CD4-positive, alpha-beta T cell treated with Interferon alpha-2 for 1 hour (primary cell): ENCODE measurements around the gene KCND2.
"Not testable (repeated sequence)": the region's sequence is repeated elsewhere in the genome, so short reads cannot be mapped to it uniquely, and the experiment has no call there.

Experiments used
- DNase-seq, 2 donors: peaks; one replicate each; pipeline ENCODE4 v3.0.0-alpha.2; 2020 to 2022

The KCND2 gene

DNA sequence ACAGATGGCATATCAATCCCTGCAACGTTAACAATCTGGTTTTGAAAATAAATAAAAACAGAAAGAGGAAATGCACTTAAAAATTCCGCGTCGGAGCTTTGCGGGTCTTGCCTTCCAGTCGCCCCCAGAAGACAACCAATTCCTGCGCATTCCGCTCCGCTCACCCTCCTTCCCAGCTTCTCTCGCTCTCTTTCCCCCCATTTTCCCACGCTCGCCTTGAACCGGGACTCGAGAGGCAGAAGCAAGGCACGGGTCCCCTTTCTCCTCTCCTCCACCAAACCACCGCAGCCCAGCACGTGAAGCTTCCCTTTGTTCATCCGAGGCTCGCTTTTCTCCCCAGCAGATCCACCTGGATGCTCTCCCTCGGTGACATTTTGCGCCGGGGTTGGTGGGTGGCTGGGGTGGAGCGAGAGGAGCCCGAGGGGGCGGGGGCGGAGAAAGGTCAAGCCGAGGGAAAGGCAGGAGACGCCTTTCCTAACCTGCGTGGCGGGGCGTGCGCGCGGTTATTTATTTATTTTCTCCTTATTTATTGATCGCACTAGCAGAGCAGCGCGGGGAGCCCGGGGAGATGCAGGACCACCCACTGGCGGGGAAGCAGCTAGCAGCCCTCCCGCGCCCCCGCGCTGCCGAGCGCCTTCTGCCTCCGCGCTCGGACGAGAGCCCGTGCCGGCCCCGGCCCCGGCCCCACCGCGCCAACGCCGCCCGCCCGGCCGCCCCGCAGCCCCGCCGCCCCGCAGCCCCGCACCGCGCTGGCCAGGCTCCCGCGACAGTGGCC, at the start of gene KCND2:
KCND2 (plus strand) TSS at position 475 of the 775 bp plus-strand sequence.
- no peak for DNase-seq

DNA sequence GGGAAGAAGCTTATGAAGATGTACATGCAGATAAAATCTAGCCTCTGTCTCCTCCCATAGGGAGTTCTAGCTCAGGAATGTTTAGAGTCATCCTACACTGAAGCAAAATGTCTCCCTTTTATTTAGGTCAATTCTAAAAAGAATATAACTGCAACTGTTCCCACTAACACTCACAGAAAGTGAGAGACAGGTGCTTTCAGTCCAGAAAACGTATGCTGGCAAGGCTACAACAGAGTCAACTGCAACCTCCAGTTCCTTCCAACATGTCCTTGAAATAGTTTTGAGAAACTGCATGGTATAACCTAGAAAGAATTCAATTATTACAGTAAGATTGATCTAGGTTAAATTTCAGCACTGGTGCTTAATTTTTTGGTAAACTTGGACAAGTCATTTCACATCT, 46.8 kb upstream of the KCND2 start:
- DNase-seq, result no peak

DNA sequence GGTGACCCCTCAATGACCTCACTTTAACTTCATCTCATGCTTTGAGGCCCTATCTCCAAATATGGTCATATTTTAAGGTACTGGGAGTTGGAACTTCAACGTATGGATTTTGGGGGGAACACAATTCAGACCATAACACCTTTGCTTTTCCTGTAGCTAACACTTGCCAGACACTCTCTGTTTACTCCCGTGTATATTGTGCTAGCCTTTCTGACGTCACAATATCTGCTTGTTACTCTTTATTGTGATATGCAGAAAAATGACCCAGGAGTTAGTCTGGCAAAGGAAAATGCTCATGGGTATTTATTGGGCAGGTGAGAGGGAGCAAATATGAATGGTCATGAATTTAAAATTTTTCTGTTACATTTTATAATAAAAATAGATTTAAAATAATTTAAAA, 45.7 kb upstream of the KCND2 start:
- no peak for DNase-seq

DNA sequence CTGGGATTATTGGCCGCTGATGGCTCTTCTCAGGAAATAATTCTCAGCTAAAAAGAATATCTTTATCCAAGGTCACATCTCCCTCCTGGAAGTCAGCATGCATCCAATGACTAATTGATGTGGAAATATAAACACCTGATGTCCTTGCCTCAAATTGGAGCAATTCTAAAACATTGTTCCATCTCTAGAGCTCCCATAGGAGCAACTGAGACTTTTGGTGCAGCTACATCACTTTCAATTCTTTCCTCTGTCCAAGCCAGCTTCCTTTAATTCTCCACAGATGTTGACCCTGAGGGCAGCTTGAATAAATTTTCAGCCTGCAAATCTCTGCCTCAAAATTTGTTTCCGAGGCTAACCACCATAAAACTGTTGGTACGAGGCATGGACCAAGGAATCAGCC, 43.9 kb upstream of the KCND2 start:
- DNase-seq, result no peak

DNA sequence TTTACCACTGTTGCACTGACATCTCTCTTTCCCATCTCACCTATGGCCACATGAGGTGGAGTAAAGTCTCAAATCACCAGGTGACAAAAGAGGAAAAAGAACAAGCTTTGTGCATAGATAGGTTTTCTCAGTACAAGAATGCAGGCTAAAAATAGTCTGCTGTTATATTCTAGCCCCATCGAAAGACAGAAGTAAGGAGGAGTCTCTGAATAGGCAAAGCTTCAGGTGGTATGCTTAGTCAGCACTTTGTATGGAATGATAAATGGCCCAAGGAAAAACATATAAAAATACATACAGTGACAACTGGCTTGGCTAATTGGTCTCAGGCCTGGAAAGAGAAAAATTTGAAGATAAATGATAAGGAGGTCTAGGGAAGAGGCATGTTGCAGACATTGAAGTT, 39.6 kb upstream of the KCND2 start:
- no peak for DNase-seq

DNA sequence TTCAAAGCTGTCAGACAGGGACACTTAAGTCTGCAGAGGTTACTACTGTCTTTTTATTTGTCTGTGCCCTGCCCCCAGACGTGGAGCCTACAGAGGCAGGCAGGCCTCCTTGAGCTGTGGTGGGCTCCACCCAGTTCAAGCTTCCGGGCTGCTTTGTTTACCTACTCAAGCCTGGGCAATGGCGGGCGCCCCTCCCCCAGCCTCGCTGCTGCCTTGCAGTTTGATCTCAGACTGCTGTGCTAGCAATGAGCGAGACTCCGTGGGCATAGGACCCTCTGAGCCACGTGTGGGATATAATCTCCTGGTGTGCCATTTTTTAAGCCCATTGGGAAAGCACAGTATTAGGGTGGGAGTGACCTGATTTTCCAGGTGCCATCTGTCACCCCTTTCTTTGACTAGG, 32.6 kb upstream of the KCND2 start:
- not testable (repeated sequence) for DNase-seq

DNA sequence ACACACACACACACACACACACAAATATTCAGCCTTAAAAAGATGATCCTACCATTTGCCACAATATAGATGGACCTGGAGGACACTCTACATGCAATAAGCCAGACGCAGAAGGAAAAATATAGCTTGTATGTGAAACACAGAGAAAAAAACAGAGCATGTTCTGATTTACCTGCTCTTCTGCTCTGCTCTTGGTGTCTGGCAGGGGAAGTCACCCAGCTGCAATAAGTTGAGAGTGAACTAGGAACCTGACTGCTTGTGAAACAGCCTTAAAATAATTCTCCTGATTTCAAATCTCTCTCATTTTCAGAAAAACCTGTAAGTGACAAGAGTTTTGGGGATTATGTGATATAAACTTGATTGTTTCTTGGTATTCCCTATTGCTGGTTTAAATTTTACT, 31.0 kb upstream of the KCND2 start:
- no peak for DNase-seq

DNA sequence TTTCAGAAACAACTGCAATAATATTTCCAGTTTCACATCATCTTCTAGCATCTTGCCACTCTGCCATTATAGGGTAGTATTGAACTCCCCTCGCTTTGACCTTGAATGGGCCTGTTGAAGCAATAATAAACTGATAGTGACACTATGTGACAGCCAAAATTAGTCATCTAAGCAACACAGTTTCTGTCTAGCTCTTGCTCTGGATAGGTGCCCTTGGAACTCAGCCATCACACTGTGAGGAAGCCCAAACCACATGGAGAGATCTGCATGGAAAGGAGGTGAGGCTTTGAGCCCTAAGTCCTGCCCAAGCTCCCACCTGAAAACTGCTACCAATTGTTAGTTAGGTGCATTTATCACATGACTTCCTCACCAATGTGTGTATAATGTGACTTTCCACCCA, 18.1 kb upstream of the KCND2 start:
- no peak for DNase-seq

DNA sequence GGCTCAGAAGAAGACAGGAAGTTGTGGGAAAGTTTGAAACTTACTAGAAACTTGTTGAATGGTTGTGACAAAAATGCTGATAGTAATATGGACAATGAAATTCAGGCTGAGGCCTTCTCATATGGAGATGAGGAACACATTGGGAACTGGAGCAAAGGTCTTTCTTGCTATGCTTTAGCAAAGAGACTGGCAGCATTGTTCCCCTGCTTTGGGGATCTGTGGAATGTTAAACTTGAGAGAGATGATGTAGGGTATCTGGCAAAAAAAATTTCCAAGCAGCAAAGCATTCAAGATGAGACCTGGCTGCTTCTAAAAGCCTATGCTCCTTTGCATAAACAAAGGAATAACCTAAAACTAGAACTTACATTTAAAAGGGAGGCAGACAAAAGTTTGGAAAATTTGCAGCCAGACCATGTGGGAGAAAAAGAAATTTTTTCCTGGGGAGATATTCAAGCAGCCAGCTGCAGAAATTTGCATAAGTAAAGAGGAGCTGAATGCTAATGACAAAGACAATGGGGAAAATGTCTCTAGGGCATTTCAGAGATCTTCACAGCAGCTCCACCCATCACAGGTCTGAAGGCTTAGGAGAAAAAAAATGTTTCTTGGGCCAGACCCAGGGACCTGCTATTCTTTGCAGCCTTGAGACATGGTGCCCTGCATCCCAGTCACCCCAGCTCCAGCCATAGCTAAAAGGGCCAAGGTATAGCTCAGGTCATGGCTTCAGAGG, 16.5 kb upstream of the KCND2 start:
- DNase-seq, result no peak

DNA sequence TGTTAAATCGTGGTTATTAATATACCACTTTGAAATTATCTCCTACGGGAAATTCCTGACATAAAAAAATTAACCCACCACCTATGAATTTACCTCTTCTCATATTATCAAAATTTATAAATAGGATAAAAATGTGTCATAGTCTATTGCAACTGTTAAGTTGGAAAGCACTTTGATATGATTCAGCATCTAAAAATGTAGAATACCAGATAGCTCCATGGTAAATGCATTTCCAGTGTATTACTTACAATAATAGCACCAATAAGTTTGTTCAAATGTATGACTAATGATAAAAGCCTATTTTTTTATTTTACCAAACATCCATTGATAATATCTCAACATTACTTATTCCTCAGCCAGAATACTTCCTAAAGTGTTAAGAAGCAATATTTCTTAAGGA, 13.6 kb upstream of the KCND2 start:
- no peak for DNase-seq

DNA sequence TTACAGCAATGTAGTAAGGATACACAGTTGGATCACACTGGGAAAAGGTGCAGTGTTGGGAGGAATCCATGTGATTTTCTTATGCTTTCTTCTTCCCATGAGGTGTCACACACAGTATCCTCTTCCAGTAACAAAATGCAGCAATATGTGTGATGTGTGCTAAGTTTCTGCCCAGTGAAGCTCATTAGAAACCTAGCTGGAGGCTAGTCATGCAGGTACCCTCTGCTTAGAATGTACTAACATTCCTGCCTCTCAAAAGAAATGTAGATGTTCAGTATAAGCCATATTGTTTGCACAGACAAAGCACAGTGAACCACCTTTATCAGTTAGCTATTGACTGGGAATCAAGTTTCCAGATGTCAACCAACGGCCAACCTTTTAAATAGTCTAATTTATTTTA, 12.9 kb upstream of the KCND2 start:
- no peak for DNase-seq

DNA sequence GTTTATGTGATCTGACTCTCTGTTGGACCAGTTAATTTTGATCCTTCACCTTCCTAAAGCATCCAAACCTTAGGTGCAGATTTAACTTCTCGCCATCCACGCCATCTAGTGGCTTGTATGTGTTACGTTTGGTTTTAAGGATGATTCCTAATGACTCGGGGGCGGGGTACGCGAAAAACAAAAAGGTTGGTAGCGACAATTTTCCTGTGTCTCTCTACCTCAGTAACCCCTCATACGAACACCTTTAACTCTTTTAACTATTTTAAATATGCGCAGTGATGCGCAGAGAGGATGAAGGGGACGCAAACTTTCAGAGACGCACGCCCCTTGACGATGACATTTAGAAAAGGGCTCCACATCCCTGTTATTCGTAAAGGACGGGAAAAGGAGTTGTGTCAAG, 714 bp upstream of the KCND2 start:
- no peak for DNase-seq

DNA sequence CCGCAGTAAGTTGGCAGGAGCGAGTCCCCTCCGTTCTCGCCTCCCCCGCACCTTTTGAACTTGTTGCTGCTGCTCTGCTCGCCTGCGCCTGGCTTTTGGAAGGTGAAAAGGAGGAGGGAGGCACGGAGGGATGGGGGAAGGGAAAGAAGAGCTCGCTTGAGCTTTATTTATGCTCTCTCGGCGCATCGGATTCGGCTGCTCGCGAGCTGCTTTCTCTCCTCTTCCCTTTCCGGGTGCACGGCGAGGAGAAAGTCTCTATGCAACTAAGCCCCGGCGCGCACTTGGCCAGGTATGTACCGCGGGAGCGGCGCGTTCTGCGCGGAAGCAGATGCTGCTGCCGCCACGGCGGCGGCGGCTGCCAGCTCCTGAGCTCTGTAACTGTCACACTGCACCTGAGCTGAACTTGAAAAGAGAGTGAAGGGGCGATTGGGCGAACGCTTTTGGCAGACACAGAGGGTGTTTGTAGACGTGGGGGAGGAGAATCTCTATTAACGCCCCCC, 551 bp downstream of the KCND2 start:
- DNase-seq, result no peak

DNA sequence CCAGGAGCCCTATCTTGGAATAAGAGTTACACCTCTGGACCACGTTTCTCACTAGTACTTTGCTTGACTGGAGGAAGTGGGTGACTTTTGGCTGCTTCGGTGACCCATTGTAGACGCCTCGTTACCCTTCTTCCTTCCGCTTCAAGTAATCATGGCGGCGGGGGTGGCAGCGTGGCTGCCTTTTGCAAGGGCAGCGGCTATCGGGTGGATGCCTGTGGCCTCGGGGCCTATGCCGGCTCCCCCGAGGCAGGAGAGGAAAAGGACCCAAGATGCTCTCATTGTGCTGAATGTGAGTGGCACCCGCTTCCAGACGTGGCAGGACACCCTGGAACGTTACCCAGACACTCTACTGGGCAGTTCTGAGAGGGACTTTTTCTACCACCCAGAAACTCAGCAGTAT, 1.5 kb downstream of the KCND2 start:
- DNase-seq, result no peak

DNA sequence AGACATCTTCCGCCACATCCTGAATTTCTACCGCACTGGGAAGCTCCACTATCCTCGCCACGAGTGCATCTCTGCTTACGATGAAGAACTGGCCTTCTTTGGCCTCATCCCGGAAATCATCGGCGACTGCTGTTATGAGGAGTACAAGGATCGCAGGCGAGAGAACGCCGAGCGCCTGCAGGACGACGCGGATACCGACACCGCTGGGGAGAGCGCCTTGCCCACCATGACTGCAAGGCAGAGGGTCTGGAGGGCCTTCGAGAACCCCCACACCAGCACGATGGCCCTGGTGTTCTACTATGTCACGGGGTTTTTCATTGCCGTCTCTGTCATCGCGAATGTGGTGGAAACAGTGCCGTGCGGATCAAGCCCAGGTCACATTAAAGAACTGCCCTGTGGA, 1.9 kb downstream of the KCND2 start:
- no peak for DNase-seq

DNA sequence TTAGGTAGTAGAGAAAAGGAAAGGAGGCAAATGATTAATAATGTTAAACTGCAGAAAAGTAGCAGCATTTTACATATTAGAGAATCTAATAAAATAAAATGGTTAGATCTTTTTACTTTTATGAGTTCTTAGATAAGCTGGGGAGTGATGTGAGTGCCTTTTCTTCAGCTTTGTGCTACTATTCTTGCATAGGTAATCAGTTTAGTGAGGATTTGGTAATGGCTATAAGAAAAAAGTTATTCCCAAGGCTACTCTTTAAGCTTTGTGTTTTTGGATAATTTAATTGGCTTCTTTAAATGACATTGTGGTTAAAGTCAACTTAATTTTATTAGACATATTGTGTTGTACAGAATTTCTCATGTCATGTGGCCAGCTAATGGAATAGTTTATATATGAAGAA, 3.7 kb downstream of the KCND2 start:
- no peak for DNase-seq

DNA sequence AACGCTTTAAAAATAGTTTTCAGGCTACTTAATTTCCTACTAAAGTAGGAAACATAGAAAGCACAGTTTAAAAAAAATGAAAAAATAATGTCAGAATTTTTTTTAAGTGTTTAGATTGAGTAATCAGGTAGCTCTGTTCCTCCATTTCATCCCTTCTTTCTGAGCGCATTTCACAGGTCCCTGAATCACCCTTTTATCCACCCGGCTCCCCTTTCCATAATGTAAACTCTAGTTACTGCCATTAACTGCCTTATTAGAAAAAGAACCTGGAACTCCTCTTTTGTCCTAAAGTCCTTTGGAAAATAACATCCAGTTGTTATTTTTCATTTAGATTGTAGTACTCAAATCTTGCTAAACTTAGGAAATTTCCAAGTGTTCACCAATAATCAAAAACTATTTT, 5.8 kb downstream of the KCND2 start:
- no peak for DNase-seq

DNA sequence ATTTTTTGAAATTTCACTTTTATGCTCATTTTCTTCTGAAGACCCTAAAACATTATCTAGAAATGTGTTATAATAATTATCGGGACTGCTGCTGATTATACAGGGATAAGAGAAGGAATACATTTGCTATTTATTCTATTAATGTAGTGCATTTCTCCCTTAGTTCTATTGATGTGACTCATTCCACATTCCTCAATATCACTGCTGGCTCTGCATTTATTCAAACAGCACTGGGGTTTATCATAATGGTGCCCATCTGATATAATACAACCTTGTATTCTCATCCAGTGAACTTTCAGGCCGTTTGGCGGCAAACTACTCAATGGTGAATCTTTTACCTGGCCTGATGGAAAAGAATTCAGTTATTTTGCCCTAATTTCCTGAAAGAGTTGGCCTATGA, 7.8 kb downstream of the KCND2 start:
- no peak for DNase-seq

DNA sequence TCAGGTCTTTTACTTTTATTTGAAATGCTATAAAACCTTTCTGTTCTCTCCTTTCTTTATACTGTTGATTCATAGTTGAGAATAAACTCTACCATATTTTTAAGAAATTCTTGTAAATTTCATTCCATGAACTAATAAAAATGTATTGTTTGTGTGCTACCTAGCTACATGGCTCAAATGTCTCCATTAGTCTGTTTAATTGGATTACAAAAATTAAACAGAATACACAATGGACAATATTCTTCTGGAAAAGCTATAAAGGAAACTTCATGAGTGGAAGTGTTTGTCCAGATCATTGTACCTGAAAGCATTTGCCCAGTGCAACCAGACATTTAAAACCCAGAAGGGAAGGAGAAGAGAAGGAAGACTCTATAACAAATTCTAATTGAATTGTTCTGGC, 20.1 kb downstream of the KCND2 start:
- no peak for DNase-seq

DNA sequence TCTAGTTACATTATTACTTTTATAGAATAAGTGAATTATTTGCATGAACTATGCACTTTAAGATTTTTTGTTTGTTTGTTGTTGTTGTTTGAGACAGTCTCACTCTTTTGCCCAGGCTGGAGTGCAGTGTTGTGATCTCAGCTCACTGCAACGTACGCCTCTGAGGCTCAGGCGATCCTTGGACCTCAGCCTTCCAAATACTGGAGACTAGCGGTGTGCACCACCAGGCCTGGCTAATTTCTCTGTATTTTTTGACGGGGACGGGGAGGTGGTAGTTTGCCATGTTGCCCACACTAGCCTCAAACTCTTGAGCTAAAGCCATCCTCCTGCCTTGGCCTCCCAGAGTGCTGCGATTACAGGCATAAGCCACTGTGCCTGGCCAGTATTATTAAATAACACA, 29.2 kb downstream of the KCND2 start:
- no peak for DNase-seq

DNA sequence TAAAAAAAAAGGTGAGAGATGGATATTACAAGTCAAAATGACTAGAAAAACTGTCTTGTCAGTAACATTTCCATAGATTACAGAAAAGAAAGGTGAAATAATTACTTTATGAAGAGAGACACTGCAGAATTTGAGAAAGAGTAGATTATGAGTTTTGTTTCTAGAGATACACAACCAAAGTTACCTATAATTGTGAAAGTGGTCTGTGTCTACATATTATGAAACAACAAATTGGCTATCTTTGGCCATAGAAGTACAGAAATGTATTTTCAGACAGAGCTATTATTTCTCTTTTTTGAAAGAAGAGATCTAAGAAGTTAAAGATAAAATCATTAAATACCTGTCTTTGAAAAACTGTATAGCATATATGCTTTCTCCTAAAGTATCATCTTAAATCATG, 30.1 kb downstream of the KCND2 start:
- no peak for DNase-seq

DNA sequence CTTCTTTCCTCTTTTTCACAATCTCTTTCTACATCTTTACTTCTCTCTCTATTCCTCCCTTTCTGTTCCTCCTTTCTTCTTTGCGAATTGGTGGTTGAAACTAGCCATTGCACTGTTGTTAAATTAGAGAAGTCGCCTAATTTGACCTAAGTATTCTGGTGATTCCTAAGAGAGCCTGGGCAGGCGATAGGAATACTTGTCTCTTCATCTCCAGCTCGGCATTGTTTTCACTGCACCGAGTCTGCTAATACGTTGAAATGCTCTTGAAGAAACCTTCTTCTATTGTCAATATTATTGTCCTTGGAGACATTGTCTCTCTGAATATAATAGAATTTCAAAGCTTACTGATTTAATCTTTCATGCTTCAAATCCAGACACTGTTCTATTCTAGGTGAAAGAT, 31.7 kb downstream of the KCND2 start:
- no peak for DNase-seq

DNA sequence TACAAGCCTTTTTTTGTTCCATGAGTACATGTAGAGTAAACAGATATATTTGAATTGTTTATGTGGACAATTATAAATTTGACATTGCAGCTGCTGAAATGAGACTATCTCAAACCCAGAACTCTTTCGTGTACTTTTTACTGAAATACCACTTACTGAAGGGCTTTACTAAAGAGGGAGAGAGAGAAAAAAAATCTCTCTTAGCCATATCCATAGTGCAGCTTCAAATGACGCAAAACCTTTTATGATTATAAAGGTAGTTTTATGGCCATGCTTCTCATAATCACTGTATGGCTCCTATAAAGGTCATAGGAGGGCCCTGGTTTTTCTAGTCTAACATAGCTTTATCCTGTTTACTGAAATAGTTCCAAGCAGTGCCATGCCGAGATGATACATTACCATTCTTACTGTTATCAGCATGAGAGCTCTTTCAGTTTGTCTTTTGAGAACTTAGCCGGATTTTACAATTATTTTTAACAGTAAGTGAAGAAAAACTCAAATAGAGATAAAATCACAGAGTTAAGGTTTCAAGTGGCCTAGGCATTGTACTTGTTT, 35.1 kb downstream of the KCND2 start:
- DNase-seq, result no peak
